Activated T-helper 9 cell treated with anti-CD3 and anti-CD28 coated beads, Interleukin-2, amount 50 U/mL, for 16 hours (primary cell): Measurements from ENCODE around the gene ZDHHC15.
"Not testable (repeated sequence)": the region's sequence is repeated elsewhere in the genome, so short reads cannot be mapped to it uniquely, and the experiment has no call there.

Experiments used
- DNase-seq: peaks from one replicate; pipeline ENCODE4 v3.0.0-alpha.2; 2020; ENCODE audit warnings: low read depth

ZDHHC15 gene

GRCh38 chrX:75522565-75523431, at the start of gene ZDHHC15:
TSS of gene ZDHHC15 (minus strand) at chrX:75523037. CDS start at chrX:75523024, 13 bp downstream.
- peak; percentile 17 for DNase-seq

DNA sequence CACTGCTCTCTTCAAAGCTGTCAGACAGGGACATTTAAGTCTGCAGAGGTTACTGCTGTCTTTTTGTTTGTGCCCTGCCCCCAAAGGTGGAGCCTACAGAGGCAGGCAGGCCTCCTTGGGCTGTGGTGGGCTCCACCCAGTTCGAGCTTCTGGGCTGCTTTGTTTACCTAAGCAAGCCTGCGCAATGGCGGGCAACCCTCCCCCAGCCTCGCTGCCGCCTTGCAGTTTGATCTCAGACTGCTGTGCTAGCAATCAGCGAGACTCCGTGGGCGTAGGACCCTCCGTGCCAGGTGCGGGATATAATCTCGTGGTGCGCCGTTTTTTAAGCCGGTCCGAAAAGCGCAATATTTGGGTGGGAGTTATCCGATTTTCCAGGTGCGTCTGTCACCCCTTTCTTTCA, 37.7 kb upstream of the ZDHHC15 start:
- not testable (repeated sequence) for DNase-seq

DNA sequence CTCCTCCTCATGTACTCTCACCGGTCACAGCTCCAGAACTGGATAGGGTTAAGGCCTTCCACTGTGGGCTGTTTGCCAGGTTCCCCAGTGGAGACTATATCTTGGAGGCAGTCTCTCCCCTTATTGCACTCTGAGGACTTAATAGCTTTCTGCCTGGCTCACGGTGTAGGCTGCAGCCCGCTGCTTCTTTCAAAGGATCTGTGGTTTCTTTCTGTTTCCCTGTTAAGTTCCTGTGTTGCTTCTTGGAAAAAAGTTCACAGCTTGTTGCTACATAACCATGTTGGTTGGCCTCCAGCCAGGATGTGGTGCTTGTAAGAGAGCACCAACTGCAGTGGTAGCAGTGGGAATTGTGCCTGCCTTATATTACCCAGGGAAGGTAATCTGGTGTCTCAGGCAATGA, 24.9 kb upstream of the ZDHHC15 start:
- no peak for DNase-seq

GRCh38 chrX:75546724-75547511, 24.1 kb upstream of the ZDHHC15 start:
- no peak for DNase-seq

DNA sequence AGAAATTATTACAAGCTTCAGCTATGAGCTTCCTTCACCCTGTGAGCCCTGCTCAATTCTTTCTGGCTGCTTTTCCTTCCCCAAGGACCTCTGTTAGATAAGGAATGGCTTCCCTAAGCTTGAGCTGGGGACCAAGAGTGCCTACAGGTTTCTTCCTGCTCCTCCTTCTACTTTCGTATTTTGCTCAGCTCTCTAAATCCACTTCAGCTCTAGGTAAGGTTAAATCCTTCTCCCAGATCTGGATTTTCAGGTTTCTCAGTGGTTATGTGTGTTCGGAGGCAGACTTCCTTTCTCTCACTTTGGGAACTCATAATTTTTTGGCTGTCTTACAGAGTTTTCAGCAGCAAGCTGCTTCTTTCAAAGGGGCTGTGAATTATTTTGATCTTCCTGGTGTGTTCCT, 21.9 kb upstream of the ZDHHC15 start:
- DNase-seq: no peak

DNA sequence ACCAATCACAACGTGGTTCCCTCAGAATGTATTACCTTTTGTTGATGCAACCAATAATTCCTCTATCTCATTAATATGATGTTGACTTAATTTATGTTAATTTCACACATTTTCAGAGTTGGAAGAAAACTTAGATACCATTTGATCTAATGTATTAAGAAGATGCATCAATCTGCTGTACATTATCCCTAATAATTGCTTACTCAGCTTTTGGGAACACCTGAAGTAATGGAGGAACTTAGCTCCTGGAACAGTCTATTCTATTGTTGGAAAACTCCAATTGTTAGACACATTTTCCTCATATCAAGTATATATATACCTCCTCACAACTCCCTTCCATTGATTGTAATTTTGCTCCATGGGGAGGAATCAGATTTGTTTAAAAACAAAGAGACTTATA, 38.9 kb downstream of the ZDHHC15 start:
- DNase-seq: no peak

- not testable (repeated sequence) for DNase-seq
Measured at GRCh38 chrX:75461780-75462179, 61.1 kb downstream of the ZDHHC15 start.

DNA sequence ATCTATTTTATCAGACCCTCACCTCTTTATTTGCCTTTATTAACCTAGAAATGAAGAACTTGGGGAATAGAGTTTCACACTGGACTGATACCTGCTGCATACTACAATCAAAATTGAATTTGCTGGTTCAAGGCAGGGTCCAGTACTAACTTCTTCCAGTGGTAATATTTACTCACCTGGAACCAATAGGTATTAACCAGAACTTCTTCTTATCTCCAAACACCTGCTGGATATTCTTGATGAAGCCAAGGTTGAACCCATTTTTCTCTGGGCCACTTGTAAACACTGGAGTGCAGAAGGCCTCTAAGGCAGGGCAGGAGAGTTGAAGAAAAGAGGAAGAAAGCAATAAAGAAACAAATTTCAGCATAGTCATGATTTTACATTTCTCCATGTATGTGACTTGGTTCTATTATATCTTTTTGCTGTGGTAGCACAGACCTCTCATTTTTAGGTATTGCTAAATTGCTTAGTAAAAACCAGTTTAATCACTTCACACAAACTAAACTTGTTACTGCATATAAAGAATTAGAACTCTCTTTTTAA, 101.1 kb downstream of the ZDHHC15 start:
- DNase-seq: no peak

- not testable (repeated sequence) for DNase-seq
Measured at GRCh38 chrX:75407153-75407552, 115.7 kb downstream of the ZDHHC15 start.

GRCh38 chrX:75390470-75390869, 132.4 kb downstream of the ZDHHC15 start:
- no peak for DNase-seq

DNA sequence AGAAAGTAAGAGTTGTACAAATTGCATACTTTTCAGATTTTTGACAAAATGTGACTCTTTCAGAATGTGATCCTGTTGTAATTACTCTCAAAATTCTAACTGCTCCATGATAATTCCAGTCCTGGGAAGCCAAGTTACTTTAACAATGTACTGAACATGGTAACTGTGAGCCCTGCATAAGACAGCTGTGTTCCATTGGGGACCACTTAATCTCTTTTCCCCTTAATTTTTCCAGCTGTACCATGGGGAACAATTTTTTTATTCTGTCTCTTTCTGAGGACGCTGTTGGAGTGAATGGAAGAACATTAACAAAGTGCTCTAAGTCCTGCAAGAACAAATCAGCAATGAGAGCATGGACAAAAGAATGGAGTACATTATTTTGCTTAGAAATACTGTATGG, 153.1 kb downstream of the ZDHHC15 start:
- no peak for DNase-seq

DNA sequence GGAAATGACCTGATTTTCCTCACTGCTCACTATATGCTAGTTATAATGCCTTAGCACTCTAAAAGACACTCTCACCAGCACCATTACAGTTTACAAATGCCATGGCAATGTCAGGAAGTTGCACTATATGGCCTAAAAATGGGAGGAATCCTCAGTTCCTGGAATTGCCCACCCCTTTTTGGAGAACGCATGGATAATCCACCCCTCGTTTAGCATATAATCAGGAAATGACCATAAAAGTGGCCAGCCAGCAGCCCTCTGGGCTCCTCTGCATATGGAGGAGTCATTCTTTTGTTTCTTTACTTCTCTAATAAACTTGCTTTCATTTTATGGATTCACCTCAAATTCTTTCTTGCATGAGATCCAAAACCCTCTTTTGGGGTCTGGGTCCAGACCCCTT, 156.0 kb downstream of the ZDHHC15 start:
- no peak for DNase-seq

- DNase-seq: no peak
Measured at GRCh38 chrX:75365243-75365975, 157.4 kb downstream of the ZDHHC15 start.

GRCh38 chrX:75361788-75362187, 161.0 kb downstream of the ZDHHC15 start:
- DNase-seq: no peak

- not testable (repeated sequence) for DNase-seq
Measured at GRCh38 chrX:75348601-75349000, 174.2 kb downstream of the ZDHHC15 start.

- DNase-seq: no peak
Measured at GRCh38 chrX:75337525-75337924, 185.3 kb downstream of the ZDHHC15 start.

GRCh38 chrX:75335127-75335458, 187.7 kb downstream of the ZDHHC15 start:
- DNase-seq: no peak

DNA sequence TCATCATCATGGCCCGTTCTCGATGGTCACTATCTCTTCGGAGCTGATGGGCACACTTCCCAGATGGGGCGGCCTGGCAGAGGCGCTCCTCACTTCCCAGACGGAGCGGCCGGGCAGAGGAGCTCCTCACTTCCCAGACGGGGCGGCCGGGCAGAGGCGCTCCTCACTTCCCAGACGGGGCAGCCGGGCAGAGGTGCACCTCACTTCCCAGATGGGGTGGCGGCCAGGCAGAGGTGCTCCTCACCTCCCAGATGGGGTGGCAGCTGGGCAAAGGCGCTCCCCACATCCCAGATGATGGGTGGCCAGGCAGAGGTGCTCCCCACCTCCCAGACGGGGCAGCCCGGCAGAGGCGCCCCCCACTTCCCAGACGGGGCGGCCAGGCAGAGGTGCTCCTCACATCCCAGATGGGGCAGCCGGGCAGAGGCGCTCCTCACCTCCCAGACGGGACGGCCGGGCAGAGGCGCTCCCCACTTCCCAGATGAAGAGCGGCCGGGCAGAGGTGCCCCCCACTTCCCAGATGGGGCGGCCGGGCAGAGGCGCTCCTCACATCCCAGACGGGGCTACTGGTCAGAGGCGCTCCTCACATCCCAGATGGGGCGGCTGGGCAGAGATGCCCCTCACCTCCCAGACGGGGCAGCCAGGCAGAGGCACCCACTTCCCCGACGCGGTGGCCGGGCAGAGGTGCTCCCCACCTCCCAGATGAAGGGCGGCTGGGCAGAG, 188.3 kb downstream of the ZDHHC15 start:
- not testable (repeated sequence) for DNase-seq

GRCh38 chrX:75327607-75328006, 195.2 kb downstream of the ZDHHC15 start:
- no peak for DNase-seq
